H1 (cell line): ENCODE data around the gene ESYT2.

Experiments used
- CTCF ChIP-seq, 3 experiments: IDR thresholded peaks; 1 replicate in 2 of 3; 2 replicates in 1 of 3; pipeline versions ENCODE4 v1.5.1 to v1.6.1; 2011; ENCODE audit warnings: low read length in 3 of 3, mild to moderate bottlenecking in 3 of 3, inconsistent platforms in 2 of 3, low read depth in 1 of 3, moderate library complexity in 1 of 3; ENCODE audit not compliant: insufficient read depth in 1 of 3; ENCODE audit errors: control extremely low read depth in 1 of 3
- EP300 ChIP-seq, 2 experiments: IDR thresholded peaks; 1 replicate in 1 of 2; 2 replicates in 1 of 2; pipeline ENCODE4 v1.6.1; 2011 to 2012; ENCODE audit warnings: low read depth in 2 of 2, low read length in 2 of 2, mild to moderate bottlenecking in 2 of 2, borderline replicate concordance in 1 of 2, inconsistent platforms in 1 of 2, moderate library complexity in 1 of 2
- EZH2 ChIP-seq: fragments of 200-600 bp; sonication (generic); IDR thresholded peaks from 2 replicates; pipeline ENCODE4 v1.7.1; 2012; ENCODE audit warnings: low read depth, mild to moderate bottlenecking, moderate library complexity, low read length, inconsistent platforms; ENCODE audit not compliant: severe bottlenecking
- GTF2F1 ChIP-seq: IDR thresholded peaks from 2 replicates; pipeline ENCODE4 v1.6.1; 2012; ENCODE audit warnings: low read depth, low read length, improper control_type of control experiment, borderline replicate concordance
- HDAC2 ChIP-seq, 2 experiments: fragments of 300-600 bp in 1 of 2; sonication (generic) in 1 of 2; IDR thresholded peaks; 2 replicates each; pipeline ENCODE4 v1.6.1; 2011 to 2012; ENCODE audit warnings: low read depth in 2 of 2, low read length in 2 of 2, mild to moderate bottlenecking in 2 of 2, moderate library complexity in 2 of 2, borderline replicate concordance in 1 of 2, inconsistent platforms in 1 of 2
- RXRA ChIP-seq: IDR thresholded peaks from 2 replicates; pipeline ENCODE4 v1.6.1; 2011; ENCODE audit warnings: low read depth, mild to moderate bottlenecking, low read length, moderate library complexity; ENCODE audit not compliant: insufficient read depth
- SP1 ChIP-seq: IDR thresholded peaks from 2 replicates; pipeline ENCODE4 v1.6.1; 2011; ENCODE audit warnings: low read depth, low read length

DNA sequence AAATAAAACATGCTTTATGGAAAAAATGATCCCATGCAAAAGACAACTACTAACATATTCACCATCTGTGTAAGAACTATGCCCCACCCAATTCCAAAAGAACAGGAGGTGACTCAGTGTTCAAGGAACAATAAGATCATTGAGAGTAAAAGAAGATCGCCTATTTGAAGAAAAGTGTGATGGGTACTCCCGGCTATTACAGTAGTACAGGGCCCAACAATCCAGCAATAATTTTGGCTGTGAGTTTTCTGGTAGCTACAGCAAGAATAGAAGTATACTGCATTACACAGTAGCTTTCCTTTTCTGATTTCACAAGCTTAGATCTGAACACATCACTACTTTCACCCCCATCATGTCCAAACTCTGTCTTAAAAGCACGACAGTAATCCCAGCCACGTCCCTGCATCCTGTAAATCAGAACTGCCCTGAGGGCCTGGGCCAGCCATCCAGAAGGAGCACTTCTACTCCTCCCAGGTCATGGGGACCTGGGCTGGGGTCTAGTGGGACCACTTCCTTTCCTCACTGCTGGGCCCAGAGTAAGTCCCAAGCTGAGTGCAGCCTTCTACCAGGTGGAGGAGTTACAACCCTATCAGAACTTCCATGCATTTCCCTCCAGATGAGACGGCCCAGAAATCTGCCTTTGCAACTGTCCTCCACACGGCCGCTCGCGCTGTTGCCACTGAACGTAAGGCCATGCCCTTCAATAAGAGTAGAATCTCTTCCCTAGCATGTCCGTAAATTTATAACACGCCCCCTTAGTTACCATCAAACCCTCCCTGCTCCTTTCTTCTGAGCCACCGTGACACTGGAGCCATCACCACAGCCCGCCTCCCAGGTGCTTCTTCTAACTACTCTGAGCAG, 7.9 kb downstream of the ESYT2 start:
- TF ChIP-seq EZH2 (no peak), SP1 (no peak), CTCF (IDR thresholded peaks at IDR 0.05; ENCODE audit: control extremely low read depth in 1 of 3, insufficient read depth in 1 of 3, low read depth in 1 of 3, low read length in 3 of 3) (no peak), RXRA (no peak), EP300 (IDR thresholded peaks at IDR 0.05; ENCODE audit: borderline replicate concordance in 1 of 2, low read depth in 2 of 2, low read length in 2 of 2) (no peak), GTF2F1 (no peak), HDAC2 (IDR thresholded peaks at IDR 0.05; ENCODE audit: borderline replicate concordance in 1 of 2, low read depth in 2 of 2, low read length in 2 of 2) (no peak)
